Measurements from ENCODE around the gene LRRC17. TPM values are rescaled to one million over a fixed set of nuclear protein-coding genes. Genes with fewer than 3 reads are reported as not detected.
"Not testable (repeated sequence)": the region's sequence is repeated elsewhere in the genome, so short reads cannot be mapped to it uniquely, and the experiment has no call there.

The LRRC17 gene
- total and polyA plus RNA-seq, 3 experiments from 2014 or later: not detected

GRCh38 chr7:102903576-102903975 is 9.2 kb upstream of the LRRC17 start:
- H3K4me1 Mint-ChIP-seq; H3K27ac Mint-ChIP-seq; H3K4me1 ChIP-seq (ENCODE audit: insufficient read depth, low read length); H3K36me3 ChIP-seq (ENCODE audit: insufficient read depth, low read length); H3K36me3 Mint-ChIP-seq; H3K4me3 ChIP-seq (ENCODE audit: low read length); H3K27me3 ChIP-seq (ENCODE audit: insufficient read depth, low read length, poor library complexity, severe bottlenecking); POLR2A ChIA-PET; CTCF ChIA-PET; H3K27me3 Mint-ChIP-seq; H3K4me3 Mint-ChIP-seq; H3K9me3 ChIP-seq (ENCODE audit: low read length); DNase-seq; H3K27ac ChIP-seq (ENCODE audit: low read depth, low read length): not testable (repeated sequence)
- peaks cover 3 to 26% (median 17%) of the 10 kb centered on the region in 5 donors for H3K9me3 Mint-ChIP-seq

GRCh38 chr7:102908676-102909075 is 4.1 kb upstream of the LRRC17 start:
- H3K36me3 Mint-ChIP-seq: peaks cover 1 to 15% (median 9%) of the 10 kb centered on the region in 3 donors
- H3K27ac ChIP-seq (ENCODE audit: low read depth, low read length): no peak overlapping the region
- H3K36me3 ChIP-seq (ENCODE audit: insufficient read depth, low read length): no peaks in the 10 kb centered on the region
- no peaks in the 10 kb centered on the region for H3K4me1 ChIP-seq (ENCODE audit: insufficient read depth, low read length)
- H3K27me3 ChIP-seq (ENCODE audit: insufficient read depth, low read length, poor library complexity, severe bottlenecking): no peaks in the 10 kb centered on the region
- ChIA-PET CTCF (no interaction called here), POLR2A (no interaction called here)
- no peaks in the 10 kb centered on the region for H3K9me3 ChIP-seq (ENCODE audit: low read length)
- DNase-seq: no peak
- H3K4me3 Mint-ChIP-seq: no peak overlapping the region
- peaks cover 0 to 15% of the 10 kb centered on the region in 2 donors for H3K27me3 Mint-ChIP-seq
- peaks cover 3 to 24% (median 17%) of the 10 kb centered on the region in 5 donors for H3K9me3 Mint-ChIP-seq
- no peaks in the 10 kb centered on the region for H3K4me1 Mint-ChIP-seq
- no peak overlapping the region for H3K4me3 ChIP-seq (ENCODE audit: low read length)
- no peak overlapping the region for H3K27ac Mint-ChIP-seq

GRCh38 chr7:102913826-102914225 is 1.0 kb downstream of the LRRC17 start:
- H3K27ac Mint-ChIP-seq: no peak overlapping the region
- no peaks in the 10 kb centered on the region for H3K9me3 ChIP-seq (ENCODE audit: low read length)
- H3K9me3 Mint-ChIP-seq: peaks cover 0 to 6% (median 0%) of the 10 kb centered on the region in 5 donors
- H3K36me3 ChIP-seq (ENCODE audit: insufficient read depth, low read length): no peaks in the 10 kb centered on the region
- H3K36me3 Mint-ChIP-seq: peaks cover 0 to 7% (median 1%) of the 10 kb centered on the region in 3 donors
- no peak overlapping the region for H3K27ac ChIP-seq (ENCODE audit: low read depth, low read length)
- peaks cover 1 to 12% of the 10 kb centered on the region in 2 donors for H3K27me3 Mint-ChIP-seq
- DNase-seq: no peak
- CTCF ChIA-PET: no interaction called here
- H3K4me1 Mint-ChIP-seq: no peaks in the 10 kb centered on the region
- no peak overlapping the region for H3K4me3 Mint-ChIP-seq
- H3K4me1 ChIP-seq (ENCODE audit: insufficient read depth, low read length): no peaks in the 10 kb centered on the region
- no peak overlapping the region for H3K4me3 ChIP-seq (ENCODE audit: low read length)
- no peaks in the 10 kb centered on the region for H3K27me3 ChIP-seq (ENCODE audit: insufficient read depth, low read length, poor library complexity, severe bottlenecking)
- POLR2A ChIA-PET: no interaction called here

- no peak overlapping the region for H3K27ac Mint-ChIP-seq
- peaks cover 1 to 12% of the 10 kb centered on the region in 2 donors for H3K27me3 Mint-ChIP-seq
- H3K4me1 Mint-ChIP-seq: no peaks in the 10 kb centered on the region
- H3K9me3 Mint-ChIP-seq: peaks cover 0 to 6% (median 0%) of the 10 kb centered on the region in 5 donors
- Histone ChIP-seq H3K9me3 (ENCODE audit: low read length) (no peaks in the 10 kb centered on the region), H3K4me1 (ENCODE audit: insufficient read depth, low read length) (no peaks in the 10 kb centered on the region), H3K36me3 (ENCODE audit: insufficient read depth, low read length) (no peaks in the 10 kb centered on the region), H3K4me3 (ENCODE audit: low read length) (no peak overlapping the region), H3K27ac (ENCODE audit: low read depth, low read length) (no peak overlapping the region), H3K27me3 (ENCODE audit: insufficient read depth, low read length, poor library complexity, severe bottlenecking) (no peaks in the 10 kb centered on the region)
- ChIA-PET POLR2A (no interaction called here), CTCF (no interaction called here)
- DNase-seq: no peak
- peaks cover 0 to 7% (median 1%) of the 10 kb centered on the region in 3 donors for H3K36me3 Mint-ChIP-seq
- H3K4me3 Mint-ChIP-seq: no peak overlapping the region
These were observed 1.8 kb downstream of the LRRC17 start for GRCh38 chr7:102914585-102914984.

- Histone ChIP-seq H3K4me3 (ENCODE audit: low read length) (no peak overlapping the region), H3K27ac (ENCODE audit: low read depth, low read length) (no peak overlapping the region), H3K27me3 (ENCODE audit: insufficient read depth, low read length, poor library complexity, severe bottlenecking) (no peaks in the 10 kb centered on the region), H3K36me3 (ENCODE audit: insufficient read depth, low read length) (no peaks in the 10 kb centered on the region), H3K9me3 (ENCODE audit: low read length) (no peaks in the 10 kb centered on the region), H3K4me1 (ENCODE audit: insufficient read depth, low read length) (no peaks in the 10 kb centered on the region)
- POLR2A ChIA-PET: no interaction called here
- peaks cover 5 to 8% of the 10 kb centered on the region in 2 donors for H3K27me3 Mint-ChIP-seq
- H3K27ac Mint-ChIP-seq: no peak overlapping the region
- no peaks in the 10 kb centered on the region for H3K9me3 Mint-ChIP-seq
- no peak for DNase-seq
- H3K4me1 Mint-ChIP-seq: no peaks in the 10 kb centered on the region
- CTCF ChIA-PET: no interaction called here
- peaks cover 0 to under 1% (median 0%) of the 10 kb centered on the region in 3 donors for H3K36me3 Mint-ChIP-seq
- H3K4me3 Mint-ChIP-seq: no peak overlapping the region
These were observed 3.6 kb downstream of the LRRC17 start for GRCh38 chr7:102916426-102916825.

GRCh38 chr7:102916881-102917280 is 4.1 kb downstream of the LRRC17 start:
- Histone ChIP-seq H3K9me3 (ENCODE audit: low read length) (no peaks in the 10 kb centered on the region), H3K36me3 (ENCODE audit: insufficient read depth, low read length) (no peaks in the 10 kb centered on the region), H3K27me3 (ENCODE audit: insufficient read depth, low read length, poor library complexity, severe bottlenecking) (no peaks in the 10 kb centered on the region), H3K4me3 (ENCODE audit: low read length) (no peak overlapping the region), H3K27ac (ENCODE audit: low read depth, low read length) (no peak overlapping the region), H3K4me1 (ENCODE audit: insufficient read depth, low read length) (no peaks in the 10 kb centered on the region)
- CTCF ChIA-PET: no interaction called here
- Mint-ChIP-seq H3K27me3 (peaks cover 5% of the 10 kb centered on the region in 2 donors), H3K4me1 (no peaks in the 10 kb centered on the region), H3K36me3 (no peaks in the 10 kb centered on the region), H3K4me3 (no peak overlapping the region), H3K9me3 (no peaks in the 10 kb centered on the region), H3K27ac (no peak overlapping the region)
- POLR2A ChIA-PET: no interaction called here
- DNase-seq: no peak

- DNase-seq: no peak
- no peak overlapping the region for H3K4me3 ChIP-seq (ENCODE audit: low read length)
- H3K27me3 ChIP-seq (ENCODE audit: insufficient read depth, low read length, poor library complexity, severe bottlenecking): no peaks in the 10 kb centered on the region
- H3K9me3 ChIP-seq (ENCODE audit: low read length): no peaks in the 10 kb centered on the region
- H3K4me3 Mint-ChIP-seq: no peak overlapping the region
- H3K27ac ChIP-seq (ENCODE audit: low read depth, low read length): no peak overlapping the region
- H3K4me1 ChIP-seq (ENCODE audit: insufficient read depth, low read length): no peaks in the 10 kb centered on the region
- H3K36me3 ChIP-seq (ENCODE audit: insufficient read depth, low read length): no peaks in the 10 kb centered on the region
- H3K27me3 Mint-ChIP-seq: peaks cover 0 to 5% of the 10 kb centered on the region in 2 donors
- H3K36me3 Mint-ChIP-seq: no peaks in the 10 kb centered on the region
- H3K27ac Mint-ChIP-seq: peak overlapping the region in 1 of 8 donors; percentile 22
- CTCF ChIA-PET: no interaction called here
- H3K4me1 Mint-ChIP-seq: no peaks in the 10 kb centered on the region
- POLR2A ChIA-PET: no interaction called here
- H3K9me3 Mint-ChIP-seq: no peaks in the 10 kb centered on the region
These were observed 4.9 kb downstream of the LRRC17 start for GRCh38 chr7:102917436-102918353.

- H3K27ac ChIP-seq (ENCODE audit: low read depth, low read length): no peak overlapping the region
- no peaks in the 10 kb centered on the region for H3K9me3 Mint-ChIP-seq
- no peaks in the 10 kb centered on the region for H3K36me3 Mint-ChIP-seq
- H3K36me3 ChIP-seq (ENCODE audit: insufficient read depth, low read length): no peaks in the 10 kb centered on the region
- no peak overlapping the region for H3K4me3 Mint-ChIP-seq
- ChIA-PET CTCF (no interaction called here), POLR2A (no interaction called here)
- H3K27me3 Mint-ChIP-seq: peaks cover 0 to 5% of the 10 kb centered on the region in 2 donors
- no peak overlapping the region for H3K27ac Mint-ChIP-seq
- no peak overlapping the region for H3K4me3 ChIP-seq (ENCODE audit: low read length)
- no peaks in the 10 kb centered on the region for H3K9me3 ChIP-seq (ENCODE audit: low read length)
- H3K4me1 Mint-ChIP-seq: no peaks in the 10 kb centered on the region
- H3K27me3 ChIP-seq (ENCODE audit: insufficient read depth, low read length, poor library complexity, severe bottlenecking): no peaks in the 10 kb centered on the region
- H3K4me1 ChIP-seq (ENCODE audit: insufficient read depth, low read length): no peaks in the 10 kb centered on the region
- DNase-seq: no peak
These were observed 6.0 kb downstream of the LRRC17 start for GRCh38 chr7:102918845-102919244.
